H1 (cell line): ENCODE data around the gene NRL.

Experiments
- BRCA1 ChIP-seq: IDR thresholded peaks from 2 replicates; pipeline ENCODE4 v1.6.1; 2012; ENCODE audit warnings: low read depth, low read length, improper control_type of control experiment
- CBX5 ChIP-seq: fragments of 300-800, 300-1000 bp; sonication (generic); IDR thresholded peaks from 2 replicates; pipeline ENCODE4 v1.7.1; 2016; ENCODE audit warnings: antibody characterized with exemption, low read length, low read depth
- CREB1 ChIP-seq: IDR thresholded peaks from 2 replicates; pipeline ENCODE4 v1.6.1; 2012; ENCODE audit warnings: inconsistent platforms
- EGR1 ChIP-seq: IDR thresholded peaks from 2 replicates; pipeline ENCODE4 v1.6.1; 2011; ENCODE audit warnings: low read depth, low read length, borderline replicate concordance
- EZH2 ChIP-seq: fragments of 200-600 bp; sonication (generic); IDR thresholded peaks from 2 replicates; pipeline ENCODE4 v1.7.1; 2012; ENCODE audit warnings: low read depth, mild to moderate bottlenecking, moderate library complexity, low read length, inconsistent platforms; ENCODE audit not compliant: severe bottlenecking
- GABPA ChIP-seq: IDR thresholded peaks from 2 replicates; pipeline ENCODE4 v1.6.1; 2011; ENCODE audit warnings: mild to moderate bottlenecking, low read length, moderate library complexity, borderline replicate concordance; ENCODE audit not compliant: insufficient read depth
- NRF1 ChIP-seq: IDR thresholded peaks from 2 replicates; pipeline ENCODE4 v1.6.1; 2011; ENCODE audit warnings: mild to moderate bottlenecking, low read depth, low read length, improper control_type of control experiment
- POLR2A ChIP-seq, 2 experiments: IDR thresholded peaks; 1 replicate in 1 of 2; 2 replicates in 1 of 2; pipeline ENCODE4 v1.6.1; 2011; ENCODE audit warnings: low read depth in 2 of 2, low read length in 2 of 2, mild to moderate bottlenecking in 2 of 2; ENCODE audit errors: control extremely low read depth in 1 of 2
- POLR2AphosphoS5 ChIP-seq: IDR thresholded peaks from 2 replicates; pipeline ENCODE4 v1.6.1; 2011; ENCODE audit warnings: low read depth, low read length
- TF ChIP-seq, protein P1 (sequence below), 3 experiments: IDR thresholded peaks; 1 replicate in 2 of 3; 2 replicates in 1 of 3; pipeline versions ENCODE4 v1.5.1 to v1.6.1; 2011; ENCODE audit warnings: low read length in 3 of 3, mild to moderate bottlenecking in 3 of 3, inconsistent platforms in 2 of 3, low read depth in 1 of 3, moderate library complexity in 1 of 3; ENCODE audit not compliant: insufficient read depth in 1 of 3; ENCODE audit errors: control extremely low read depth in 1 of 3

GRCh38 chr14:24066496-24067132 is 48.1 kb downstream of the NRL start:
- TF ChIP-seq POLR2A (IDR thresholded peaks at IDR 0.05; ENCODE audit: control extremely low read depth in 1 of 2, low read depth in 2 of 2, low read length in 2 of 2) (no peak), NRF1 (no peak), GABPA (no peak), CBX5 (no peak), POLR2AphosphoS5 (no peak), CREB1 (no peak), EGR1 (no peak), BRCA1 (no peak), EZH2 (no peak)
- TF ChIP-seq, protein P1, sequence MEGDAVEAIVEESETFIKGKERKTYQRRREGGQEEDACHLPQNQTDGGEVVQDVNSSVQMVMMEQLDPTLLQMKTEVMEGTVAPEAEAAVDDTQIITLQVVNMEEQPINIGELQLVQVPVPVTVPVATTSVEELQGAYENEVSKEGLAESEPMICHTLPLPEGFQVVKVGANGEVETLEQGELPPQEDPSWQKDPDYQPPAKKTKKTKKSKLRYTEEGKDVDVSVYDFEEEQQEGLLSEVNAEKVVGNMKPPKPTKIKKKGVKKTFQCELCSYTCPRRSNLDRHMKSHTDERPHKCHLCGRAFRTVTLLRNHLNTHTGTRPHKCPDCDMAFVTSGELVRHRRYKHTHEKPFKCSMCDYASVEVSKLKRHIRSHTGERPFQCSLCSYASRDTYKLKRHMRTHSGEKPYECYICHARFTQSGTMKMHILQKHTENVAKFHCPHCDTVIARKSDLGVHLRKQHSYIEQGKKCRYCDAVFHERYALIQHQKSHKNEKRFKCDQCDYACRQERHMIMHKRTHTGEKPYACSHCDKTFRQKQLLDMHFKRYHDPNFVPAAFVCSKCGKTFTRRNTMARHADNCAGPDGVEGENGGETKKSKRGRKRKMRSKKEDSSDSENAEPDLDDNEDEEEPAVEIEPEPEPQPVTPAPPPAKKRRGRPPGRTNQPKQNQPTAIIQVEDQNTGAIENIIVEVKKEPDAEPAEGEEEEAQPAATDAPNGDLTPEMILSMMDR (IDR thresholded peaks at IDR 0.05; ENCODE audit: control extremely low read depth in 1 of 3, insufficient read depth in 1 of 3, low read depth in 1 of 3, low read length in 3 of 3) = no peak
